Vagina (tissue), 2 donors: ENCODE measurements around the gene OTUB1. TPM values are rescaled to one million over a fixed set of nuclear protein-coding genes. Genes with fewer than 3 reads are reported as not detected.

Source experiments
- DNase-seq, 2 donors: peaks; one replicate each; pipeline ENCODE4 v3.0.0-alpha.2; 2017; ENCODE audit errors: extremely low spot score in 2 of 2
- H3K27ac ChIP-seq: fragments of 200-600 bp; sonication (generic); one replicate; pipeline ENCODE4 v1.5.1; 2019
- H3K27me3 ChIP-seq: fragments of 200-600 bp; sonication (generic); one replicate; pipeline ENCODE4 v1.5.1; 2019
- H3K36me3 ChIP-seq, 2 donors: fragments of 200-600 bp; sonication (generic); one replicate each; pipeline ENCODE4 v1.5.1; 2017 to 2019
- H3K4me1 ChIP-seq: fragments of 200-600 bp; sonication (generic); one replicate; pipeline ENCODE4 v1.5.1; 2019
- H3K4me3 ChIP-seq, 2 donors: fragments of 200-600 bp; sonication (generic); 1 replicate in 1 of 2; 2 replicates in 1 of 2; pipeline ENCODE4 v1.5.1; 2016 to 2019
- H3K9me3 ChIP-seq: fragments of 200-600 bp; sonication (generic); one replicate; pipeline ENCODE4 v1.5.1; 2019
- POLR2A ChIP-seq, 2 donors: fragments of 450-650 bp; IDR thresholded peaks; one replicate each; pipeline ENCODE4 v1.6.1; 2017; ENCODE audit warnings: antibody characterized with exemption in 2 of 2, mild to moderate bottlenecking in 2 of 2, moderate library complexity in 2 of 2
- POLR2AphosphoS5 ChIP-seq, 2 donors: sonication (generic); formaldehyde crosslinking; IDR thresholded peaks; one replicate each; pipeline ENCODE4 v1.9.0; 2017; ENCODE audit warnings: antibody characterized with exemption in 2 of 2, mild to moderate bottlenecking in 2 of 2, low read depth in 1 of 2; ENCODE audit not compliant: insufficient read depth in 1 of 2
- intact Hi-C: fragments of 100-400 bp; cut with DNase I; formaldehyde crosslinking; loops from one replicate; pipeline ENCODE4 v1.15.1; 2023
- total RNA-seq: library from RNA; depleted of rRNA; stranded (reverse); fragments of >200 nt; gene quantifications from one replicate; pipeline ENCODE4 v1.2.3, GENCODE V29; 2016
- TF ChIP-seq, protein P1 (sequence below), 3 experiments: fragments of 450-650 bp in 2 of 3; fragments of 200-600 bp in 1 of 3; sonication (generic) in 1 of 3; IDR thresholded peaks; one replicate each; pipeline ENCODE4 v1.5.1; 2017 to 2019; ENCODE audit warnings: antibody characterized with exemption in 3 of 3, mild to moderate bottlenecking in 2 of 3, moderate library complexity in 2 of 3

The OTUB1 gene
- total RNA-seq, 1 donor from 2014 or later = 85.0 TPM

DNA sequence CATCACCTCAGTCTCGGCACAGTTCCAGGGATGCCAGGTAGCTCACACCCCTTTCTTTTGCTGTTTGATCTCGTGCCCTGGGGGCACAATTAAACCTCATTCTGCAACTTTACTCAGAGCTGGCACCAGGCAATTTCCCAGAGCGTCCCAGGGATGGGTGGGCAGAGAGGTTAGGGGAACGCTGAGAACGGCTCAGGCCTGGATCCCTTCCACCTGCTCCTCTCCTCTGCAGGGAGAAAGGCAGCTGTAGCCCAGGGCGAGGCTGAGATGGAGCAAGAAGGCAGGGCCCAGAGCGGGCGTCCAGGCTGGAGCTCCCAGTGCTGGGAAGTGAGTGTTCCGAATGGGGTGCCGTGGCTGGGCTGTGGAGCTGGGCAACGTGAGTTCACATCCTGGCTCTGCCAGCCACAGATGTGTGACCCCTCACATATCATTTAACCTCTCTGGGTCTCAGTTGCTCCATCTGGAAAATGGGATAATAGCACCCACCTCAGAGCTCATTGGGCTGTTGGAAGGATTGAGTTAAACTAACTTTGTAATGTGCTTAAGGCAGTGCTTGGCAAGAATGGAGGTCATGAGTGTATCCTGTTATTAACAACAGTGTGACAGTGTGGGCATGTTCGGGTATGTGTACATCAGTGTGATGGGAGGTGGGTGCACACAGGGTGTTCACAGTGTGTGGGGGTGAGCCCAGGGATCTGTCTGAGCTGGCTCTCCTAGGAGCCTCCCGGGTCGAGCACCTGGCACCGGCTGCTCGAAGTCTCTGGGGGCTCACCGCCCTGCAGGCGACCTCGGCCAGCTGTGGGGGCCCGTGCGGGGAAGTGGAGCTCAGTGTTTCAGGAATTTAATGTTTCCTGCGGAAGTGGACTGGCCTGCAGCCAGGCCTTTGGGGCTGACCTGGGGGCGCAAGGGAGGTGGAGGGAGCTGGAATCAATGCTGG, 15.5 kb downstream of the OTUB1 start:
- Histone ChIP-seq H3K27ac (no peak overlapping the region), H3K27me3 (no peaks in the 10 kb centered on the region), H3K4me1 (peaks cover 47% of the 10 kb centered on the region), H3K9me3 (no peaks in the 10 kb centered on the region), H3K36me3 (peaks cover 0 to 15% of the 10 kb centered on the region in 2 donors), H3K4me3 (peak overlapping the region in 1 of 2 donors; percentile 17)
- no peak for DNase-seq
- no peak for TF ChIP-seq POLR2A (IDR thresholded peaks at IDR 0.05)
- peak in 1 of 2 donors; percentile 27 for TF ChIP-seq POLR2AphosphoS5 (IDR thresholded peaks at IDR 0.05; ENCODE audit: insufficient read depth in 1 of 2, low read depth in 1 of 2)
- intact Hi-C loops = no loop called here

DNA sequence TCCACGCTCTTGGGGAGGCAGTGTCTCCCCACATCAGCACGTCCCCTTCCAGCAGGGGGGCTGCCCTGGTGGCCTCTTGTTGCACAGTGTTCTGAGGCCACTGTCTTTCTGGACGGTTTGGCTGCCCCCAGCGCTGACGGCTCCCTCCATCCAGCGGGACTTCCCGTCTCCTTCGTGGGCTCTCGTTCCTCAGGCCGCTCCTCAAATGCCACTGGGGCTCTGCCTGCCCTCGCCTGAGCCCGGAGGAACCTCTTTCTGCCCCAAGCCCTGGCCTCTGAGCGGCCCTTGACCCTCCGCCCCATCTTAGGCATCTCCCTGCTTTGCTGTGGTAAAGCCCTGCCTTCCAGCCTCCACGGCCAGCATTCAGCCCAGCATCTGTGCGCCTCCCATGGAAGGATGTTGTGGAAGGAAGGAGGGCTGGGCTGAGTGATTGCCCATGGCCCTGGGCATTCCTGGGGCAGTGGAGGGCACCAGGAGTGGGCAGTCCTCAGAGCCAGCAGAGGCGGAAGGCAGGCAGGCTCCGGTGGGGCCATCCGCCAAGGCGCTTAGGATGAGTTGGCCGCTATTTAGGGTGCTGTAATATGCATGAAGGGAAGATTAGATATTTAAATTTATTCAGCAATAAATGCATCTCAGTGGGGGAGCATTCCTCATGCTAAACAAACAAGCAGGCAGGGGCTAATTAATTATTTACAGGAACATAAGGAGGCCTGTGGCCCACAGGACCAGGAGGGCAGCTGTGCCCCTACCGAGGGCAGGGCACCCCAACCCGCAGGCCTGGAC, 17.8 kb downstream of the OTUB1 start:
- TF ChIP-seq POLR2A (IDR thresholded peaks at IDR 0.05) (no peak), POLR2AphosphoS5 (IDR thresholded peaks at IDR 0.05; ENCODE audit: insufficient read depth in 1 of 2, low read depth in 1 of 2) (no peak)
- TF ChIP-seq, protein P1, sequence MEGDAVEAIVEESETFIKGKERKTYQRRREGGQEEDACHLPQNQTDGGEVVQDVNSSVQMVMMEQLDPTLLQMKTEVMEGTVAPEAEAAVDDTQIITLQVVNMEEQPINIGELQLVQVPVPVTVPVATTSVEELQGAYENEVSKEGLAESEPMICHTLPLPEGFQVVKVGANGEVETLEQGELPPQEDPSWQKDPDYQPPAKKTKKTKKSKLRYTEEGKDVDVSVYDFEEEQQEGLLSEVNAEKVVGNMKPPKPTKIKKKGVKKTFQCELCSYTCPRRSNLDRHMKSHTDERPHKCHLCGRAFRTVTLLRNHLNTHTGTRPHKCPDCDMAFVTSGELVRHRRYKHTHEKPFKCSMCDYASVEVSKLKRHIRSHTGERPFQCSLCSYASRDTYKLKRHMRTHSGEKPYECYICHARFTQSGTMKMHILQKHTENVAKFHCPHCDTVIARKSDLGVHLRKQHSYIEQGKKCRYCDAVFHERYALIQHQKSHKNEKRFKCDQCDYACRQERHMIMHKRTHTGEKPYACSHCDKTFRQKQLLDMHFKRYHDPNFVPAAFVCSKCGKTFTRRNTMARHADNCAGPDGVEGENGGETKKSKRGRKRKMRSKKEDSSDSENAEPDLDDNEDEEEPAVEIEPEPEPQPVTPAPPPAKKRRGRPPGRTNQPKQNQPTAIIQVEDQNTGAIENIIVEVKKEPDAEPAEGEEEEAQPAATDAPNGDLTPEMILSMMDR (IDR thresholded peaks at IDR 0.05) = no peak
- intact Hi-C loops = no loop called here
- Histone ChIP-seq H3K27me3 (no peaks in the 10 kb centered on the region), H3K4me3 (no peak overlapping the region), H3K9me3 (no peaks in the 10 kb centered on the region), H3K36me3 (no peaks in the 10 kb centered on the region), H3K27ac (no peak overlapping the region), H3K4me1 (peaks cover 52% of the 10 kb centered on the region)
- DNase-seq = no peak

DNA sequence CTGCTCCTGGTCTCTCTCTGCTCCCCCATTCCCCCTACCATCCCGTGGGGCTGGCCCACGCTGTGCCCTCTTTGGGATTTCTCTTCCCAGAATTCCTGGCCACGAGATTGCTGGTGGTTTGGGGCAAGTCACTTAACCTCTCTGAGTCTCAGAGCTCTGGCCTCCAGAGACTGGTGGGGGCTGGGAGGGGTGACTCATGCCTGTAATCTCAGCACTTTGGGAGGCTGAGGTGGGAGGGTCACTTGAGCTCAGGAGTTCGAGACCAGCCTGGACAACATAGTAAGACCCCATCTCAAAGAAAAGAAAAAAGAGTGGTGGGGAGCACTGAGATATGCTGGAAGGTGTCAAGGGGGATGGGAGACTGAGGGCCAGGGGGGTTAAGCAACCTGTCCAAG, 18.3 kb downstream of the OTUB1 start:
- intact Hi-C loops = no loop called here
- no peak for DNase-seq
- peaks cover 46% of the 10 kb centered on the region for H3K4me1 ChIP-seq

DNA sequence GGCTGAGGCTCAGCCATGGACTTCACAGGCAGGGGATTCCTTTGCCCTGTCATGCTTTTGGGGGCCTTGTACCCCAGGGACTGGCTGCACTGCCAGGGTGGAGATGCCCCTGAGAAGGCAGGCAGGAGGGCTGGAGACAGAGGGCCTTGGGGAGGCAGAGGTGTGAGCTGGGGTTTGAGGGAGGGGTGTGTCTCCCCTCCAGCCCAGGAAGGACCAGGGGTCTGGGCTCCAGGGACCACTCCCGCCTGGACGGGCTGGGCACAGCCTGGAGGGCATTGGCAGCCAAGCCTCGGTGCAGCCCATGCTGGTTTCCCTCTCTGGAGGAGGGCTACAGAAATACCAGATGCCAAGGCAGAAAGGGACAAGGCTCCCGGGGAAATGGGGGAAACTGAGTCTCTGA, 19.5 kb downstream of the OTUB1 start:
- H3K27ac ChIP-seq = no peak overlapping the region
- H3K4me3 ChIP-seq = no peak overlapping the region
- DNase-seq = no peak
- H3K27me3 ChIP-seq = no peaks in the 10 kb centered on the region
- H3K4me1 ChIP-seq = peaks cover 35% of the 10 kb centered on the region
- H3K9me3 ChIP-seq = no peaks in the 10 kb centered on the region
- no peaks in the 10 kb centered on the region for H3K36me3 ChIP-seq
- intact Hi-C loops = no loop called here
- TF ChIP-seq POLR2AphosphoS5 (IDR thresholded peaks at IDR 0.05; ENCODE audit: insufficient read depth in 1 of 2, low read depth in 1 of 2) (no peak), POLR2A (IDR thresholded peaks at IDR 0.05) (no peak)
- TF ChIP-seq, protein P1 (IDR thresholded peaks at IDR 0.05) = no peak

More for the DNA sequence above, 18.3 kb downstream of the OTUB1 start:
- Histone ChIP-seq H3K27ac (no peak overlapping the region), H3K4me3 (no peak overlapping the region), H3K9me3 (no peaks in the 10 kb centered on the region), H3K36me3 (no peaks in the 10 kb centered on the region), H3K27me3 (no peaks in the 10 kb centered on the region)
- no peak for TF ChIP-seq POLR2A (IDR thresholded peaks at IDR 0.05)
- no peak for TF ChIP-seq POLR2AphosphoS5 (IDR thresholded peaks at IDR 0.05; ENCODE audit: insufficient read depth in 1 of 2, low read depth in 1 of 2)
- TF ChIP-seq, protein P1 (IDR thresholded peaks at IDR 0.05) = no peak

DNA sequence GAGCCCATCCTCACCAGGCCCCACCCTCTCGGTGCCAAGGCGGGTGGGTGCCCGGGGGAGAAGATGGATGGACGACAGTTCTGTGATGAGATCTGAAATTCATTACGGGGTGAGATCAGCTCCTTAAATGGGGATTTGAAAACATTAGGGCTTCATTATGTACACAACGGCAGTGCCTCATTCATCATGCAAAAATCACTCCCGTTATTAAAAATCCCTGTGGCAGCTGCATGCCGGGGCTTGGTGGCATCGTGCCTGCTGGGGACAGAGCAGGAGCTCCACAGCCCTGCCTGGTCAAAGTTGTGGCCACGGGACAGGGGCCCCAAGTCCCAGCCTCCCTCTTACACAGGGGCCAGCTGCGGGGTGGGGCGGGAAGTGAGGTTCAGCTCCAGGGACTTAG, 20.2 kb downstream of the OTUB1 start:
- no peak for TF ChIP-seq POLR2A (IDR thresholded peaks at IDR 0.05)
- TF ChIP-seq, protein P1 (IDR thresholded peaks at IDR 0.05) = no peak
- TF ChIP-seq POLR2AphosphoS5 (IDR thresholded peaks at IDR 0.05; ENCODE audit: insufficient read depth in 1 of 2, low read depth in 1 of 2) = no peak
- intact Hi-C loops = no loop called here
- no peak for DNase-seq
- H3K4me3 ChIP-seq = no peak overlapping the region
- H3K9me3 ChIP-seq = no peaks in the 10 kb centered on the region
- H3K27me3 ChIP-seq = no peaks in the 10 kb centered on the region
- peaks cover 28% of the 10 kb centered on the region for H3K4me1 ChIP-seq
- H3K36me3 ChIP-seq = no peaks in the 10 kb centered on the region
- no peak overlapping the region for H3K27ac ChIP-seq
